HL-60/S4 treated with retinoic acid at 250 ng/mL for 4 days and 3 days (cell line): ENCODE measurements around the gene UMODL1.

Source experiments
- in situ Hi-C: fragments of 300-500 bp; cut with MboI; formaldehyde crosslinking; loops from 2 replicates; pipeline ENCODE4 v1.7.0; 2022; ENCODE audit warnings: low sequenced_read_pairs

The UMODL1 gene

DNA sequence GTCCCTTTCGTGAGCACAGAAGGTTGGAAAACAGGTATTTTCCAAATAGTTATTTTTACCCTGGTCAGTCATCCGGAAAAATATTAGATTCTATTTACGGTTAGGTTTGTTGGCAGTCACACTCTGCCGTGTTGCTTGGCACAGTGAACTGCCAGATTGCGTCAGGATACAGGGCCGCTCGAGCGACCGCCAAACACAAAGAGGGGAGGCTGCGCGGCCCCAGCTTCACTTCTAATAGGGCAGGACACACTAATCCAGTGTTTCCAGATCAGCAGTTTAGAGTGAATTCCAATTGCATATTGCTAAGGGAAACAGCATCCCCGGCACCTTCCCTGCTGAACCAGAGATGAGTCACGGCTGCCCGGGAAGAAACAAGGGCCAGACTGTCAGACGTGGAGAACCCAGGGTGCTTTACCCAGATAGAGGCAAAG lies 22.9 kb downstream of the UMODL1 start:
- in situ Hi-C loops = no loop called here

- in situ Hi-C loops = no loop called here
These were observed 23.7 kb downstream of the UMODL1 start for GRCh38 chr21:42094811-42095210.

GRCh38 chr21:42095581-42095980 lies 24.5 kb downstream of the UMODL1 start:
- in situ Hi-C loops = no loop called here

DNA sequence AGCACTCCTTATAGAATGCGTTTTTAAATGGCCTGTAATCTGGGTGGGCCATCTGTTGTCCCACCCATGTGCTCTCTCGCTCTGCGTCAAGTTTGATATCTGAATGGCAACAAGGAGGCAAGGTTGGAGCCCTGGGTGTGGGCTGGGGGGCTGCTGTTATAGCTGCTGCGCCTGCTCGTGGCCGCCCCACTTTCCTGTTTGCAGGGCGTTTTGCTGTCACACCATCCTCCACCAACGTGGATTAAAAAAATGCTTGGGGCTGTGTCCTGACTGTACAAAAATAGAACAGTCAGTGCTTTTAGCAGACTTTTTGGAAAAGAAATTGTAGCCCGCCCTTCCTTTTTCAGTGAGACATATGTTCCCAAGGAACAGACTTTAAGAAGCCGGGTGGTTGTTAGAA lies 25.4 kb downstream of the UMODL1 start:
- in situ Hi-C loops = no loop called here

GRCh38 chr21:42097274-42097673 lies 26.2 kb downstream of the UMODL1 start:
- in situ Hi-C loops = no loop called here

GRCh38 chr21:42097860-42098454 lies 26.8 kb downstream of the UMODL1 start:
- in situ Hi-C loops = no loop called here

DNA sequence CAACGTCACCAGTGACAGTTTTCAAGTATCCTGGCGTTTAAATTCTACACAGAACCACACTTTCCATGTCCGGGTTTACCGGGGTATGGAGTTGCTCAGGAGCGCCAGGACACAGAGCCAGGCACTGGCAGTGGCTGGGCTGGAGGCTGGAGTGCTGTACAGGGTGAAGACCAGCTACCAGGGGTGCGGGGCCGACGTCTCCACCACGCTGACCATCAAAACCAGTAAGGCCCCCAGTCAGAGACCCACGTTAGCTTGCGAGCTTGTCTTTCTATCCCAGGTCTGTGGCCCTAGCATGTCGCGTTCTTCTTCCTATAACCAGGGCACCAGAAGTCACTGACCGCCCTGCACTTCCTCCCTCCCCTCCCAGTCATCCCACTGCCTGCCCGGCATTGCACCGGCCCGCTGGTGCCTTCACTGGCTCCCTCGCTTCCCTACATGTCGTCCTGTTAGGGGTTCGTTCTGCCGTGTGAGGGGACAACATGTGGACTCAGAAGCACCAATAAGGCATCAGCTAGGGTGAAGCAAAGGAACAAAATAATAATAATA lies 27.9 kb downstream of the UMODL1 start:
- in situ Hi-C loops = no loop called here

- in situ Hi-C loops = loop anchor here (25.0 kb wide), 1 partner anchor 489 kb away; no protein-coding TSS in a partner anchor
These were observed 30.1 kb downstream of the UMODL1 start for GRCh38 chr21:42101246-42101645.

DNA sequence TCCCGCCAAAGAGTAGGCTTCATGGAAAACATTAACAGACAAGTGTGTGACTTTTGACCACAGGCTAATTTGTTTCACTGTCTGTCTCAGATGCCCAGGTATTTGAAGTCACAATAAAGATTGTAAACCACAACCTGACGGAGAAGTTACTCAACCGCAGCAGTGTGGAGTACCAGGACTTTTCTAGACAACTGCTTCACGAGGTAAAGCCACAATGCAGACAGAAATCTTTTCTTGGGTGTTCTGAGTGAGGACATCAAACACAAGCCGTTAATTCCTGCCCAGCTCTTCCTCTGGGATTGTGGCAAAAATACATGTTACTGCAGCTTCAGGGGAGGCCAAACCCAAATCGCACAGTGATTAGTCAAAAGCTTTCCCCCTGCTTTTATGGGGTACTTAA lies 31.0 kb downstream of the UMODL1 start:
- in situ Hi-C loops = loop anchor here (25.0 kb wide), 1 partner anchor 490 kb away; no protein-coding TSS in a partner anchor

DNA sequence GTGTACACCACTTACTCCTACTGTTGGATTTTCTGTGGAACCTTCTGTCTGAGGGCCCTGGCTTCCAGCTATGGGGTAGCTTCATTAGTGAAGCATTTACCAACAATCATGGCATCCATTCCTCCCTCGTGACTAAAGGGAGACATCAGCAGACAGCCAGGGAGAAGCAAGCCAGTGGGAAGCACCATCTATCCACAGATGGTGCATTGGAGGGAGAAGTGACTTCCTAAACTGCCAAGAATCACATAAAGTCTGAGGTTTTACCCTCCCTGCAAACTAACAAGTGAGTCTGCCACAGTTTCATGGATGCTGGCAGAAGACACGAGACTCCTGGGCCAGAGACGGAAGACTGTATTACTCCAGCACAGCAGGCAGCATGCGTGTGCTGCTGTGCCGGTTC lies 31.4 kb downstream of the UMODL1 start:
- in situ Hi-C loops = loop anchor here (25.0 kb wide), 1 partner anchor 490 kb away; no protein-coding TSS in a partner anchor

DNA sequence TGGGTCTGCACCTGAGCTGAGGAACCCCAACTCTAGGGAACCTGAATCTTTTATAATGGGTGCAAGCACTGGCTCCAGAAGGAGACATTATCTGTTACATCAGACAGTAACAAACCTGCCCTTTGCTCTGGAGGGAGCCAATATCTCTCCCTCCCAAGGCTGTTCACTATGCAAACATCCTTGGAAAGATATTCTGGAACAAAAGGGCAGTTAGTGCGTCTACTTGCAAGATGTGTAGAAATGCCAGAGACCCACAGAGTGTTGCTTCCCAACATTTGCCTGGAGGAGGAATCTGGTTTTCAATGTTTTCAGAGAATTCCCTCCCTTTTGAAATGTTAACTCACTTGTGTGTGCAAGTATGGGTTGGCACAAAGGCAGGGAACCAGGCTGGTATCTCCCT lies 31.9 kb downstream of the UMODL1 start:
- in situ Hi-C loops = loop anchor here (25.0 kb wide), 1 partner anchor 491 kb away; no protein-coding TSS in a partner anchor

DNA sequence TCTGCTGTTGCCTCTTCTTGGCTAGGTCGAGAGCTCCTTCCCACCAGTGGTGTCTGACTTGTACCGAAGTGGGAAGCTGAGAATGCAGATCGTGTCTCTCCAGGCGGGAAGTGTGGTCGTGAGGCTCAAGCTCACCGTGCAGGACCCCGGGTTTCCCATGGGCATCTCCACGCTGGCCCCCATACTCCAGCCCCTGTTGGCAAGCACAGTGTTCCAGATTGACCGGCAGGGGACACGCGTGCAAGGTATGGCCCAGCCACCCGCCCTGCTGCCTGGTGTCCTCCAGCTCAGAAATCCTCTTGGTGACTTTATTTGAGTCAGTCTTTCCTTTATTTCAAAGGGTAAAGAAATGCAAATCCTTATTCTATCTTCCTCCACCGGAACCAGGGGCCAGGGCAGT lies 32.7 kb downstream of the UMODL1 start:
- in situ Hi-C loops = loop anchor here (25.0 kb wide), 1 partner anchor 492 kb away; no protein-coding TSS in a partner anchor

GRCh38 chr21:42105476-42106315 lies 34.6 kb downstream of the UMODL1 start:
- in situ Hi-C loops = loop anchor here (25.0 kb wide), 1 partner anchor 493 kb away; no protein-coding TSS in a partner anchor

GRCh38 chr21:42106425-42106824 lies 35.3 kb downstream of the UMODL1 start:
- in situ Hi-C loops = loop anchor here (25.0 kb wide), 1 partner anchor 494 kb away; no protein-coding TSS in a partner anchor

DNA sequence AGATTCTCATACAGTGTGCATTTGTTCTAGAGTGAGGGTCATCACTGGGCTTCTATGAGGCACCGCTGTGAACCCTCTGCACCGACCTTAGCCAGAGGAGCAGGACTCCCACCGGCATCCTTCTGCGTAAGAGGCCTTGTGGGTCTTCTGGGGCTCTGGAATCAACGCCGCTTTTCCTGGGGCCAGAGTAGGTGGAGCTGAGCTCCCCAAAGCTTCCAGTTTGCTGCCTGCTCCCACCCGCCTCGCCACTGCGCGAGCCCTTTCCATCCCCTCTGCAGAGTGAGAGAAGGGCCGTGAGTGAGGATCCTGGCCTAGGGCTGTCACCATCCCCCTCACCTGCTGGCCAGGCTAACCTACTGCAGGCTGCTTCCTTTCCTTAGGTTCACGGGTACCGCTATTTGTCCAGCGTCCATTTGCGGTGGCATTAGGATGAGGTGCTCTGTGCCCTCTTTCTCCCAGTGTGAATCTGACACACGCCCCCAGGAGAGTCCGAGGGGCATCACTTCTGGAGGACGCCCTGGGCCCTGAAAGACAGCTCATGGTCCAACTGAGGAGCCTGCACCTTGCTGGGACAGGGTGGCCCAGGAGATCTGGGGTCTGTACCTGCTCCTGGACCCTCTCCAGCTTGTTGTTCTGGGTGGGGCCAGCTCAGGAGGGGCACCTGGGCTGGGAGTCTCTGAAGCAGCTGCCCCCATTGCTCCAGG lies 36.2 kb downstream of the UMODL1 start:
- in situ Hi-C loops = loop anchor here (25.0 kb wide), 1 partner anchor 495 kb away; no protein-coding TSS in a partner anchor

DNA sequence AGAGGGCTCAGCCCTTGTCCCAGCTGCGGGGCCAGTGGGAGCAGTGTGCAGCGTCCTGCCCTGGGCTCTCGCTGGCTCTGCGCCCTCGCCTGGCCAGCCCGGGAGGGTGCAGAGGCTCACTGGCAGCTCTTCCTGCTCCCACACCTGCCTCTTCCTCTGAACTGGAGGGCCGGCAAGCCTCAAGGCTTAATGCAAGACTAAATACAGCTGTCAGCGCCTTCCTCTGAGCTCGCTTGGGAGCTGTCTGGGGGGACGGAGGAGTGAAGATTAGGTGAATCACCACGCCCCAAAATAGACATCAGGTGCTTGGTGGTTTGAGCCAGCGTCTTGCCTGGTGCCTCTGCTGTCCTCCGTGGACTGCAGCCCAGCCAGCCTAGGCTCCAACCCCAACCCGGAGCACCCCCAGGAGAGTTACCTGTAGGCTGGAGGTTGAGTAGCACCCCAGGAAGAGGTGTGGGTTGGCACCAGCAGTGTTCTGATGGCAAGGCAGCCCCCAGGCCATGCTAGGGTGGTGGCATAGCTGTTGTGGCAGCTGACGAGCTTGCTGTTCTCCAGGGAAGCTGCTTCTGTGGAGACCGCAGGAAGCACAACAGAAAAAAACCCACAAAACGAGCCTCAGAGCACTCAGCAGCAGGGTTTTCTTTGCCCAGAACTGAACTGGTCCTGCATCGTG lies 36.9 kb downstream of the UMODL1 start:
- in situ Hi-C loops = loop anchor here (25.0 kb wide), 1 partner anchor 496 kb away; no protein-coding TSS in a partner anchor

- in situ Hi-C loops = loop anchor here (25.0 kb wide), 1 partner anchor 496 kb away; no protein-coding TSS in a partner anchor
These were observed 37.6 kb downstream of the UMODL1 start for GRCh38 chr21:42108554-42109340.

- in situ Hi-C loops = loop anchor here (25.0 kb wide), 1 partner anchor 497 kb away; no protein-coding TSS in a partner anchor
These were observed 38.4 kb downstream of the UMODL1 start for GRCh38 chr21:42109473-42109872.

GRCh38 chr21:42109873-42110525 lies 38.9 kb downstream of the UMODL1 start:
- in situ Hi-C loops = loop anchor here (25.0 kb wide), 1 partner anchor 498 kb away; no protein-coding TSS in a partner anchor
